Ecto neural progenitor cell (in vitro differentiated cells): ENCODE data around the gene FCN2.

Source experiments
- DNase-seq: peaks from one replicate; pipeline ENCODE4 v3.0.0-alpha.2; 2018; ENCODE audit warnings: low spot score

The FCN2 gene

DNA sequence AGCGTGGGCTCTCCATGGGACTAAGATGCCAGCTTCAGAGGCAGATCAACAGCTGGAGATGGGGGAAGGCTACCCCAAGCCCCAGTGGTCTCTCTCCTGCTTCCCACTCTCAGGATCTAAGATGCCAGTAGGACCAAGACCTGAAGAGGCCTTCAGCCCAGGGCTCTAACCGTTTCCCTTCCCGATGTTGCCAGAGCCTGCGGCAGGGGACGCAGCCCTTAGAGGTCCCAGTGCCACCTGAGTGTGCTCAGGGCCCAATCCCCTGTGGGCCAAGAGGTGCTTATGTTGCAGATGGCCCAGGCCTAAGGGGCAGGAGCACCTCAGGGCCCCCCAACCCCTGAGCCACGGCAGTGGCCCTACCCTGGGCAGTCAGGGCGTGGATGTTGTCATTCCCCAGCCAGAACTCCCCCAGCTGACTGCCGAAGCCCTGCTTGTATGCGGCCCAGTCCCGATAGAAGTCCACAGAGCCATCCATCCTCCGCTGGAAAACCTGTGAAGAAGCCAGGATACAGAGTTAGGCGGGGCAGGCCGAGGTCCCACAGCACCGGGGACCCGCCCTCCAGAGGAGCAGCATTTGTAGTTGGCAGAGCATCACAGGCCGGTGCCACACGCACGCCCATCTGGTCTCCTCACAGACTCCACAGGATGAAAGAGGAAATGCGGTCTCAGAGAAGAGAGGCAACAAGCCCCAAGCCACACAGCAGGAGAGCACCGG lies 31.7 kb downstream of the FCN2 start:
- peak; percentile 38 for DNase-seq

GRCh38 chr9:134913041-134913712 lies 32.6 kb downstream of the FCN2 start:
- DNase-seq: peak; percentile 32

DNA sequence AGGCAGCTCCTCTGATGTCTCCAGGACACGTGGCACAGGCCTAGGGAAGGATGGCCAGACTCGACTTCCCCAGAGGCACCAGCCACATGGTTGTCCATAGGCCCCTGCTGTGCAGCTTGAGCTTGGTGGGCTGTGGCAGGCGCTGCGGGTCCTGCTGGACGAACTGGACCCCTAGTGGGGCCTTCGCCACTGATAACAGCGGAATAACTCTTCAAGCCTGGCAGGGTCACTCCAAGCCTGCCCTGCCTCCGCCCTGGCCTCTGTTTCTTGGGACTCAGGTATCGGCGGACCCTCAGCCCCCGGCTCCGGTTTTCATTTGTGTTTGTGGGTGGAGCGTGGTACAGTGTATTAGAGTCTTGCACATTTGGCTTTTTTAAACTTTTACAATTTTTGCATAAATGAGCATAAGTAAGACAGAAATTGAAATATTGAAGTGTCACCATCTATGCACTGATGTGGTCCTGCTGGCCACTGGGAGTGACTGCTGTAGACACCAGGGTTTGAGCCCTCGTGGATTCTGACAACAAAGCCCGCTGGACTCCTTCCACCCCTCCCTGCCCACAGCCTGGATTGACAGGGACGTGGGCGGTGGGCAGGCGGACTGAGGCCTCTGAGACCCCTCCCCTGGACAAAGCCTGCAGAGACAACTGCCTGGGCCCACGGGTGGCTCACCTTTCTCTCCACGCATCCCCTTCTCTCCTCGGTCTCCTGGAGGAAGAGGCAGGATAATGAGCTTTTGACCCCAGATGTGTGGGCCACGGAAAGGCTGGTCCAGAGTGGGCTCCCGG lies 33.3 kb downstream of the FCN2 start:
- DNase-seq: peak; percentile 32

DNA sequence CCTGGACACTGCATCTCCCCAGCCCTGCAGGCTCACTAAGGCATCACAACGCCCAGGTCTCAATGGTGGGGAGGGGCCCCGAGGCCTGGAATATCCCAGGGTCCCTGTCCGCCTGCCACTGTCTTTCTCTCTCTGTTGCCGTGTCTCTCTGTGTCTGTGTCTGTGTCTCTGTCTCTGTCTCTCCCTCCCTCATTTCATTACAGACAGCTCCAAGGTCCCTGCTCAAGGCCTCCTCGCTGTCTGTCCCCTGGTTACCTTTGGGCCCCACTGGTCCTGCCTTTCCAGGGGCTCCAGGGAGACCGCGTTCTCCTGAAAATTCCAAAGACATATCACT lies 33.9 kb downstream of the FCN2 start:
- DNase-seq: peak; percentile 32

DNA sequence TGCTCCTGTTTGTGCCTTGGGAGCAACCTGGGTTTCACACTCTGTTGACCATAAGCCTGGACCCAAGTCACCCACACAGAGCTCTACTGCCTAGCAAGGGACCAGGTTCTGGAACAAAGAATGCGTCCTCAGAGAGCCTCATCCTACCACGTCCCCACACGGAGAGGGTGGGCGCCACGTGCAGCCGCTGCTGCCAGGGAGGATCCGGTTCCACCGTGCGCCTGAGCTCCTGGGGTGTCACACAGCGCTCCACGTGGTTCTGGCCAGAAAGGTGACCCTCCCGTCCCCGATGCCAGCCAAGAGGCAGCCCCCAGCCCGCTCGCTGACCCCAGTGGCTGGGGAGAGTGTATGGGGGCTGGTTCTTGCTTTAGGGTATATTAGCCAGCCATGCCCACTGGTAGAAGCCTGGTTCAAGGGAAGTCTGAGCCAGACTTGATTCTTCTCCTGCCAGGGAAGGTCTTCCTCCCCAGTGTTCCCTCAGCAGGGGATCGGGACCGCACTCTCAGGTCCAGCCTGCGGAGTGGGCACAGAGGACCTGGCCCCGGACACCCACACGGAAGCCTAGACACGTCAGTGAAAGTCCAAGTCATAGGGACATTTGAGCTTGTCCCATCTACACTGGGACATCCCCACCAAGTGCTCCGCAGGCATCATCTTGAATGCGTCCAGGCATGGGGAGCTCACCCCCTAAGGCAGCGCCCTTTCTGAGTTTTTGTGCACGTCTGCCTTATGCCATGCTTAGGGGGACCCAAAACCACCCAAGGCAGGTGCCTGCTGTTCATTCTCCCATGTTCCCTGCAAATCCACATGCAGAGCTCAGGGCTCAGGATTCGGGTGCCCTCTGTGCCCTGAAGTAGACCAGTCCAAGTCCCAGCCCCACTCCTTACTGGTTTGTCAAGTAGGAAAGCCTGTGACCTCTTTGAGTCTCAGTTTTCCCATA lies 34.7 kb downstream of the FCN2 start:
- DNase-seq: peak; percentile 38

DNA sequence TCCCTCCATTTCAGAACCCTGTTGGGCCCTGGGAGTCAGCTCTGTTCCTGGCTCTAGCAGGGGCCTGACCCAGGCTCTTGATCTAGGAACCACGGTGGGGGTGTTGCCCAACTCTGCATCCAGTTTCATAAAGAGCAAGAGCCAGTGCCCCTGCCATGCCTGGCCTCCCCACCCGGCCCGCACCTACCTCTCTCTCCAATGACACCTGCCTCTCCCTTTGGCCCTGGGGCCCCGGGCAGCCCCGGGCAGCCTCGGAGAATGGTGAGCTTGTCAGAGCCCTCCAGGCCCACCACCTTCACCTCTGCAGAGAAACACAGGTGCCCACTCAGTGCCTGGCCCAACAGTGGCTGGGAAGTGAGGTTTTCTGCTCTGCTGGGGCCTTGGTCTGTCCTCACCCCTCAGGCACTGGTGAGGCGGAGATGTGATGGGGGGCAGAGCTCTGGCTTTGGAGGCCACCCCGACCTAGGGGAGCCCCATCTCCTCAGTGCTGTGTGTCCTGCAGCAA lies 35.6 kb downstream of the FCN2 start:
- DNase-seq: peak; percentile 36

GRCh38 chr9:134917431-134918373 lies 37.1 kb downstream of the FCN2 start, which contains the start of gene FCN1:
Gene FCN1 (minus strand): TSS chr9:134917912. CDS start chr9:134917871, 41 bp downstream.
- DNase-seq: peak; percentile 34

GRCh38 chr9:134918646-134919045 lies 38.0 kb downstream of the FCN2 start:
- no peak for DNase-seq

DNA sequence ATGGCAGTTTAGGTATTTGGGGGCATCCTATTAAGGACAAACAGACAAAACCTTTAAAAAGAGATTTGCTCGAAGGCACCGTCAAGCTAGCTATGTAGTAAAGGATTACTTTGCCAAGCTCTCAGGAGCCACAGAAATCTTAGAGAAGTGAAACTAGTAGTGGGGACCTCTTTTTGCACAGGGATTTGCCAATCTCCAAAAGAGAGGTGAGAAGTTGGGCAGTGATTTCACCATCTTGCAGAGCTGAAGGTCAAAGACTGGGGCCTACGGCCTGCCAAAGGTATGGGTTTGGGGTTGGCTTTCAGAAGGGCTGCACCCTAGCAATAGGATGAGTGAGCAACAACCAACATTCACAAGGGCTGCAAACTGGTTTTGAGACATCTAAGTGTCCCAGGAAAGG lies 38.7 kb downstream of the FCN2 start:
- no peak for DNase-seq

DNA sequence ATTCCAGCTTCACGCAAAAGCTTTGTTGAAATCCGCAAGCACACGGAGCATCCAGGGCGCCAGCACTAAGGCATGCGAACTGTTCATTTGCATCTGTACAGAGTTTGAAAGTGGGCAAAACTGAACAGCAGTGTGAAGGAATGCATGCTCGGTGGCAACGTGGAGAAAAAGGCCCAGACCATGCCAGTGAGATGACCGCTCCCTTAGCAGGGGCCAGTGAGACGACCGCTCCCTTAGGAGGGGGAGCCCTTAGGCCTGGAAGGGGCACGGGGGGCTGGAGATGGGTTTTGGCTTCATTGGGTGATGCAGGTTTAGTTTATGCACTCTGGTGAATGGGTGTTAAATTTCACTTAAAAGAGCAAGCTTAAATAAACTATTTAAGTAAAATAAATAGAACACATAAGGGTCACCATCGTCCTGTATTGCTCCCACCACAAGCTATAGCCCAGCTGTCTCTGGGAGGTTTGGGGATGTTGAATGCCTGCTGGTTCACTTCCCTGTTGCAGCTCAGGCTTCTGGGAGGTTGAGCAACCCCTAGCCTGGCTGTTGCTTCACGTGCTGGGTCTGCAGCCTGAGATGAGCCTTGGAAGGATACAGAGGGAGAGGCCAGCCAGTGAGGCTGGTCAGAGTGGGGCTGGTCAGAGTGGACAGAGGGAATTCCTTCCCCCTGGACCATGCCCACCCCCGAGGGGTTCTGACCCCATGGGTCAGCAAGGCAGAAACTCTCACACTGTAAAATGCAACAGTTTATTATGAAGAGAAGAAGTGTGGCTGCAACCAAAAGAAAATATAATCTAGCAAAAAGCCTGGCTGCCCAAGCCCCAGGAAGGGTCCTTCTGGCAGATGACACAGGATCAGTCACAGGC lies 41.7 kb downstream of the FCN2 start:
- peak; percentile 25 for DNase-seq

- no peak for DNase-seq
Measured at GRCh38 chr9:134922932-134923240, 42.3 kb downstream of the FCN2 start.

GRCh38 chr9:134923466-134923865 lies 42.9 kb downstream of the FCN2 start:
- no peak for DNase-seq

DNA sequence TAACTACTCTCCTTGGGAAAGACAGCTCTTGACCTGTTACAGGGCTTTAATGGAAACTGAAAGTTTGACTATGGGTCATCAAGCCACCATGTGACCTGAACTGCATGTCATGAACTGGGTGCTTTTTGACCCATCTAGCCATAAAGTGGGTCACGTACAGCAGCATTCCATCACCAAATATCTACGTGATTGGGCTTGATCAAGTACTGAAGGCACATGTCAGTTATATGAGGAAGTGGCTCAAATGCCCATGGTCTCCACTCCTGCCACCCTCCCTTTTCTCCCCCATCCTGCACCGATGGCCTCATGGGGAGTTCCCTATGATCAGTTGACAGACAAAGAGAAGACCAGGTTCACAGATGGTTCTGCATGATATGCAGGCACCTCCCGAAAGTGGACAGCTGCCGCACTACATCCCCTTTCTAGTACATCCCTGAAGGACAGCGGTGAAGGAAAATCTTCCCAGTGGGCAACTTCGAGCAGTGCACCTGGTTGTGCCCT lies 44.5 kb downstream of the FCN2 start:
- DNase-seq: no peak

- DNase-seq: no peak
Measured at GRCh38 chr9:134928436-134929192, 48.0 kb downstream of the FCN2 start.

DNA sequence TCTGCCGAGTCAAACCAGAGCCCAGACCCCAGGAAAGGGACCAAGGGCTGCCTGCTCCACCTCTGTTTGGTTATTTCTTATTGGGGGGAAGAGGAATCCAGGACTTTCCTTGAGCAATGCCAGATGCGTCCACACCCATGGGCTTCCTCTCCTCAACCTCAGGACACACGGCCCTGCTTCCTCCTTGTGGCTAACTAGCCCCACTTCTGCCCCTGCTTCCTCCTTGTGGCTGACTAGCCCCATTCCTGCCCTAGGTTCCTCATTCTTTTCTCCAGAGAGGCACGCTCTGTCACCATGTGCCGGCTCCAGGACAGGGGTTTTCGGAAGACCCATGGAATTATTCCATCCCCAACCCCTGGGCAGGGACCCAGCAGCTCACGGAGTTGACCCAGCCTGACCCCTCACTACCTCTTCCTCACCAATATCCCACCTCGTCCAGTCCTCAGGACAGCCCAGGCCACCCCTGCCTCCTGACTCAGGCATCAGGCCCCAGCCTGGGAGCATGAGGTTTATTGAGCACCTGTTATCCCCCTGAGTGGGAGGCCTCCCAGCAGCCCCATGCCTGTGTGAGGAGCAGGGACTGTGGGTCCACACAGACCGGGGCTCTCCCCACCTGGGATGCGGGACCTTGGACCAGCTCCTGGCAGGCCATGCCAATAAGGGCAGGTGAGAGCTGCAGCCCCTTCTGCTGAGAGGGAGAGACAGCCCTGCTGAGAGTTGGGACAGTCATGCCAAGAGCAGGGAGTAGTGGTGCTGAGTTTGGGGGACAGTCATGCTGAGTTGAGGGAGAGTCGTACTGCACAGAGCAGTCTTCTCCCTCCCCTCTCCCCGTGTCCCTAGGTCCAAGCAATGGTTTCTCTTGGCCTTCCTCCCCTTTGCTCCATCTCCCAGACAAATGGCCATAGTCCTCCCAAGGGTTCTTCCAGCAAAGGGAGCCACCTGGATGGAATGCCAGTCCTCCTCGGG lies 48.9 kb downstream of the FCN2 start:
- no peak for DNase-seq

DNA sequence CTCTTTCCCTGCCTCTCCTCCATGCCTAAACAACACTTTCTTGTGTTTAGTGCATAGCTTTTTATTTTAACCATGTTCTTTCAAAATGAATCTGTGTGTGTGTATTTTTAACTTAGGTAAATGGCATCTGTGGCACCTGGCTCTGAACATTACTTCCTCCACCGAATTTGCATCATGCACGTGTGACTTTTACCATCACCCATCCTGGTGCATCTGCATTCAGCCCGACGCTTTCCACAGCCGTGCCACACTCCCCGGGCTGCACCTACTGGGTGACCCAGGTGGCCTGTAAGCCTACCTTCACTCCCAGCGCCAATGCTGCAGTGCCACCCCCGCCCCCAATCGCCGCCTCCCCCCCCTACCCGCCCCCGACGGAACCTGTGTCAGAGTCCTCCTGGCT lies 49.8 kb downstream of the FCN2 start:
- no peak for DNase-seq

- no peak for DNase-seq
Measured at GRCh38 chr9:134932171-134932570, 51.6 kb downstream of the FCN2 start.

DNA sequence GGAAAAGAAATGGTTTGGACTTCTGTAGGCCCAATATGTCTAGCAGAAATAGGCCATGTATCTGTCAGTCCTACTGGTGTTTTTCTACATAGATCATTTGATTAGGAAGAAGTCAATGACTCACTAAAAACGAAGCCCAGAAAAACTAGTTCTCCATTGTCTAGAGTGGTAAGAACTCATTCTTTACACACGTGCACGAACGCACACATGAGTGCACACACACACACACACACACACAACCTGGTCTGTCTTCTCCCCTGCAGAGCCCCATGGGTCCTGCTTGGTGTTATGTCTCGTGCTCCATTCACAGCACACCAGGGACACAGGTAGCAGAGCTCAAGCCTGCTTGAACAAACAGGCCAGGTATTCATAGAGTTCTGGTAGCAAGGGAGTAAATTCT lies 52.0 kb downstream of the FCN2 start:
- no peak for DNase-seq
